Brain microvascular endothelial cell (primary cell): ENCODE results near the gene TWF2.
"Not testable (repeated sequence)": the region's sequence is repeated elsewhere in the genome, so short reads cannot be mapped to it uniquely, and the experiment has no call there.

Experiments
- DNase-seq: peaks from one replicate; pipeline ENCODE4 v3.0.0-alpha.2; 2020
- H3K27ac ChIP-seq: fragments of 250-450 bp; sonication (Bioruptor Pico); 2 replicates; pipeline ENCODE4 v1.5.1; 2020; ENCODE audit warnings: mild to moderate bottlenecking, moderate library complexity
- H3K27me3 ChIP-seq: fragments of 250-450 bp; sonication (Bioruptor Pico); replicated peaks from 2 replicates; pipeline ENCODE4 v1.5.1; 2020; ENCODE audit warnings: mild to moderate bottlenecking
- H3K36me3 ChIP-seq: fragments of 250-450 bp; sonication (Bioruptor Pico); replicated peaks from 2 replicates; pipeline ENCODE4 v1.5.1; 2020; ENCODE audit warnings: mild to moderate bottlenecking
- H3K4me3 ChIP-seq: 2 replicates; pipeline ENCODE4 v1.5.1; 2011; ENCODE audit warnings: low read depth, mild to moderate bottlenecking, control low read depth, low read length, moderate library complexity
- in situ Hi-C: cut with HindIII; loops from 2 replicates; pipeline ENCODE4 v1.10.0; 2017; ENCODE audit warnings: low sequenced_read_pairs, low pct_ligation_motif_present
- TF ChIP-seq, protein P1 (sequence below): IDR thresholded peaks from 2 replicates; pipeline ENCODE4 v1.5.1; 2011; ENCODE audit warnings: low read depth, mild to moderate bottlenecking, moderate library complexity, low read length, control low read depth, inconsistent platforms; ENCODE audit errors: missing control alignments

The TWF2 gene

DNA sequence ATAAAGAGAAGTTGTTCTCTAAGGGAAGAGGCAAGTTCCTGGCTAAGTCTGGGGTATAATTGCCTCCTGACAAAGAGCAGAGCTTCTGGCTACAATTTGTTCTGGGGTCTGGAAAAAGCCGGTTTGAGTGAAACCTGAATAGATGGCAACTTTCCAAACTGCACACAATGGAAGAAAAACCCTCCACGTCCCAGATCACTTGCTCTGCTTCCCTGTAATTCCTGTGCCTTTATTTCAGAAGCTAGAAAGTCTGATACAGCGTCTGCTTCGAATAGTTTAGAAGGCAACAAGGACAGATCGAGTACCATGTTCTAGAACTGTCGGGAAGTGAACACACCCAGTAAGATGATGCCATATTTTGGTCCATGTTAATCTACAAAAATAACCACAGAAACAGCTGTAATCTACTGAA is 41.1 kb upstream of the TWF2 start:
- no peak for DNase-seq
- no peak overlapping the region for H3K4me3 ChIP-seq
- H3K27ac ChIP-seq = no peak overlapping the region
- no peaks in the 10 kb centered on the region for H3K36me3 ChIP-seq
- no peaks in the 10 kb centered on the region for H3K27me3 ChIP-seq
- in situ Hi-C loops = no loop called here
- TF ChIP-seq, protein P1, sequence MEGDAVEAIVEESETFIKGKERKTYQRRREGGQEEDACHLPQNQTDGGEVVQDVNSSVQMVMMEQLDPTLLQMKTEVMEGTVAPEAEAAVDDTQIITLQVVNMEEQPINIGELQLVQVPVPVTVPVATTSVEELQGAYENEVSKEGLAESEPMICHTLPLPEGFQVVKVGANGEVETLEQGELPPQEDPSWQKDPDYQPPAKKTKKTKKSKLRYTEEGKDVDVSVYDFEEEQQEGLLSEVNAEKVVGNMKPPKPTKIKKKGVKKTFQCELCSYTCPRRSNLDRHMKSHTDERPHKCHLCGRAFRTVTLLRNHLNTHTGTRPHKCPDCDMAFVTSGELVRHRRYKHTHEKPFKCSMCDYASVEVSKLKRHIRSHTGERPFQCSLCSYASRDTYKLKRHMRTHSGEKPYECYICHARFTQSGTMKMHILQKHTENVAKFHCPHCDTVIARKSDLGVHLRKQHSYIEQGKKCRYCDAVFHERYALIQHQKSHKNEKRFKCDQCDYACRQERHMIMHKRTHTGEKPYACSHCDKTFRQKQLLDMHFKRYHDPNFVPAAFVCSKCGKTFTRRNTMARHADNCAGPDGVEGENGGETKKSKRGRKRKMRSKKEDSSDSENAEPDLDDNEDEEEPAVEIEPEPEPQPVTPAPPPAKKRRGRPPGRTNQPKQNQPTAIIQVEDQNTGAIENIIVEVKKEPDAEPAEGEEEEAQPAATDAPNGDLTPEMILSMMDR = no peak

DNA sequence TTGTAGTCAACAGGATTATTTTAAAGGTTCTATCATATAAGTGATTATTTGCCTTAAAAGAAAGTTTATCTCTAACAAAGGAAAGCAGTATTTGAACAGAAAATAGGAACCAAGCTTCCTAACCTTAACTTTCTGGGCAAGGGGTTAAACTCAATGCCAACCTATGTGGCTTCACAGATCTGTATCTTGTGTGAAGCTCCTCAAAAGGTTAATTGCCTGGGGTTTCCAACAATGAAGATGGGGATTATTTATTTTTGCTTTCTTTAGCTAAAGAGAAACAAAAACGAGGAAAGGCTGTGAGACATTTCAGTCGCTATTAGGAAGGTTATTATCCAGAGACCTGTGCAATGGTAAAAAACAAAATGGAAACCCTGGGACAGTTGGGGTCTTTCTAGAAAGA is 40.6 kb upstream of the TWF2 start:
- Histone ChIP-seq H3K27me3 (no peaks in the 10 kb centered on the region), H3K27ac (no peak overlapping the region), H3K36me3 (no peaks in the 10 kb centered on the region), H3K4me3 (no peak overlapping the region)
- no peak for DNase-seq
- TF ChIP-seq, protein P1 = no peak
- in situ Hi-C loops = no loop called here

DNA sequence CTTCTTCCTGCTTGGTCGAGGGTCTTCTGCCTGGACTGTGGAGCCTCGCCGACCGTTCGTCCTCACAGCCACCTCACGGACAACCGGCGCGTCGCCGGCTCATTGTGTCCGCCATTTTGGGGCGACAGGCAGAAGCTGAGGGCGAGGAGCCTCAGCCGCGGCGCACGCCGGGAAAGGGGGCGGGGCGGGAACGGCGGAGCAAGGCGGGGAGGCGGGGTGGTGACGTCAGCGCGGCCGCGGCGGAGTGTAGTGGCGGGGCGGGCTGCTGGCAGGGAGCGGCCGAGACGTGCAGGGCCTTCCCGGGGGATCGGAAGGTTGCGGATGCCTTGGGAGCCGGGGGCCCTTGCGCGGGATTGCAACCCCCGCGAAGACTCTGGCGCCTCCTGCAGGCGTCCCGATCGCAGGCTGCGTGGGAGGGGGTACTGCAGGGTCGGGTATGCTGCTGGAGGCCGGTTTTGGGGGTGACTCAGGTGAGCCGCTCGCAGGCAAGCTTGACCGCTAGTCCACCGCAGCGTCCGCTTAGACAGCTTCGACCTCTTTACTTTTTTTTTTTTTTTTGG is 39.6 kb upstream of the TWF2 start, which contains the start of gene WDR82:
TSS of gene WDR82 (minus strand) at position 140 of the 560 bp plus-strand sequence. CDS start 288 bp downstream, outside the sequence.
- in situ Hi-C loops = no loop called here

DNA sequence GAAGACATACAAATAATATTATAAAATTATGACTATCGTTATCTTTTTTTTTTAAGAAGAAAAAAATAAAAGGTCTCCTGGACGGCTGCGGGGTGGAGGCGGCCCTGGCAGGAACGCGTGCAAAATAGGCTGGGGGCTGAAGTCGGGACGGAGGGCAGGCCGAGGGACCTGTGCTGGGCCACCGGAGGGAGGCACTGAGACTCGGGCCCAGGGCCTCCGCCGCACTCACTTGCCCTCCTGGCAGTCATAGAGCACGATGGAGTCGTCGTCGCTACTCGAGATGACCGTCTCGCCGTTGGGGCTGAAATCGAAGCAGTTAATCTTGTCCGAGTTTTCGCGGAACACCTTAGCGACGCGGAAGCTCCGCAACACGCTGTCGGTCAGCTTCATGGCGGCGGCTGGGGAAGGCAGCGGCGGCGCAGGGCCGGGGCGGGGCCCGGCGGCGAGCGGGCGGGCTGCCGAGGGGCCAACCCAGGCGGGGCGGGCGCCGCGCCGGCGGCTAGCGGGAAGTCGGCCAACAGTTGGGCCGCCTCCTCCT is 39.1 kb upstream of the TWF2 start:
- H3K36me3 ChIP-seq = peaks cover under 1% of the 10 kb centered on the region
- H3K27me3 ChIP-seq = no peaks in the 10 kb centered on the region
- TF ChIP-seq, protein P1 = peak; percentile 56
- H3K4me3 ChIP-seq = peak overlapping the region; percentile 97
- in situ Hi-C loops = no loop called here
- peak overlapping the region; percentile 95 for H3K27ac ChIP-seq
- peak; percentile 19 for DNase-seq

More for the DNA sequence above, 39.6 kb upstream of the TWF2 start, which contains the start of gene WDR82:
- Histone ChIP-seq H3K27ac (peak within 1 kb of the TSS; percentile 95), H3K4me3 (peak within 1 kb of the TSS; percentile 97), H3K36me3 (no peaks in the 10 kb centered on the region), H3K27me3 (no peaks in the 10 kb centered on the region)
- DNase-seq = peak; percentile 91
- TF ChIP-seq, protein P1 = peak; percentile 68

DNA sequence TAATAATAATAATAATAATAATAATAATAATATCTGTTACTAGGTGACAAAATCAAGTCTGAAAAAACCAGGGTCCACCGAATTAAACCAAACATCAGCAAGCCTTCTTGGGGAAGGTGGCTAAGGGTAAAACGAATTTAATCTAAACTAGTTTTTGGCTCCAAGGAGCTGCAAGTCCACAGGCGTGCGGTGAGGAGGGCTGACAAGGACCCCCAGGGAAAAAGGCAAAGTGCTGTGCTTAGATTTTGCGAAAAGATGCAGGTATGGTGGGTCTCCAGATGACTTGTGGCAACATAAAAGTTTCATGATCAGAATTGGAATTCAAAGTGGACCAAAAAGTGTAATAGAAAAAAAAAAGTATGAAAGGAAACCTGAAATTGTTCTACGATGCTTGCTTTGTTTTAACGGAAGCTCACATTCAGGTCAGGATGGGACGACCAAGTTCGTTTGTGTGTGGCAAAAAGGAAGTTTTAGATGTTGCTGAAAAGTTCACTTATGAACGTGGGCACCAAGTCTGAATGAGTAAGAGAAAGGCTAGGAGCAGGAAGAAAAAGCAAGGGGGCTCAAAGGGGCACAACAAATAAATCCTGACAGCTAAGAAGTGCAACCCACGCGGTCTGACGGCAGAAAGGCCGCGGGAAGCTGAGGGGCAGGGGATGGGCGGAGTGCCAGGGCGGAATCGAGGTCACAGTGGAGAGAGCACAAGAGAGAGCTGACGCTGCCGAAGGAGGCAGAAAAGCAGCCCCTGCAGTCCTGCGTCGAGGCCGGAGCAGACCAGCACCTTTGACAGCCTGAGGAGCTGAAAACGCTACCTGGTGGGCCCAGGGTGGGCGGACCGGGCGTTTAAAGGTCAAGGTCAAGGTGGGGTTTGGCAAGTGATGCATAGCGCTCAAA is 38.4 kb upstream of the TWF2 start:
- Histone ChIP-seq H3K36me3 (peaks cover 6% of the 10 kb centered on the region), H3K27me3 (no peaks in the 10 kb centered on the region), H3K4me3 (peak overlapping the region; percentile 97), H3K27ac (peak overlapping the region; percentile 95)
- peak; percentile 43 for DNase-seq
- TF ChIP-seq, protein P1 = no peak
- in situ Hi-C loops = no loop called here

DNA sequence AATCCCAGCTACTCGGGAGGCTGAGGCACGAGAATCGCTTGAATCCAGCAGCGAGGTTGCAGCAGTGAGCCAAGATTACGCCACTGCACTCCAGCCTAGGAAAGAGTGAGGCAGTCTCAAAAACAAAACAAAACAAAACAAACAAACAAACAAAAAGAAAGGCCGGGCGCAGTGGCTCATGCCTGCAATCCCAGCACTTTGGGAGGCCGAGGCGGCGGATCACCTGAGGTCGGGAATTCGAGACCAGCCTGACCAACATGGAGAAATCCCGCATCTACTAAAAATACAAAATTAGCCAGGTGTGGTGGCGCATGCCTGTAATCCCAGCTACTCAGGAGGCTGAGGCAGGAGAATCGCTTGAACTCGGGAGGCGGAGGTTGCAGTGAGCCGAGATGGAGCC is 35.8 kb upstream of the TWF2 start:
- H3K36me3 ChIP-seq = peaks cover 12% of the 10 kb centered on the region
- H3K27ac ChIP-seq, H3K27me3 ChIP-seq, in situ Hi-C loops, DNase-seq, H3K4me3 ChIP-seq: not testable (repeated sequence)
